HG03025 (cell line): Measurements from ENCODE around the gene P3R3URF.

Source experiments
- ATAC-seq: cut with Tn5 transposase; IDR thresholded peaks from one replicate; pipeline ENCODE4 v1.9.1; 2021; ENCODE audit warnings: mild to moderate bottlenecking, moderate library complexity; ENCODE audit not compliant: unreplicated experiment, low FRiP score

The P3R3URF gene

DNA sequence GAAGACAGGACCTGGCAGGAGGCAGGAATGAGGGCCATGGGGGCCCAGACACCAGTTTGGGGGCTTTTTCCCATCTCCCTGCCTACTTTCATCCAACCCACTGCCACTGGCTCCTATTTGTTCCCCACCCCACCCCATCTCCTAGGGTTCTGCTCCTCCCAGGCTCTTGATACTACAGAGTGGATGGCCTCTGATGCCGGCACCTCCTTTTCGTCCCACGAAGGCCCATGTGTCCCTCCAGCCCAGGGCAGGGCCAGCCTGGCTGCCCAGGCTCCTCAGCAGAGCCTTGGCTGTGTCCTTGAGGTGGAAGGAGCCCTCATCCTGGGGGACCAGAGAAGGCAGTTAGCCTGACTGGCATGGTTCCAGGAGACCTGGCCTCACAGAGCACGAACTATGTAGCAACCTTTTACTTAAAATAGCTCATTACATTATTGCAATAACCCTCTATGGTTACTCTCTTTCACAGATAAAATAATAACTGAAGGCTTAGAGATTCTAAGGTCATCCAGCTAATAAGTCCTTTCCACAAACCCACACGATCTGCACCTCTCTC is 18.4 kb upstream of the P3R3URF start:
- no peak for ATAC-seq

- no peak for ATAC-seq
These were observed 17.8 kb upstream of the P3R3URF start for GRCh38 chr1:46193984-46194570.

GRCh38 chr1:46193285-46193684 is 17.0 kb upstream of the P3R3URF start:
- ATAC-seq, result no peak

- ATAC-seq, result no peak
These were observed 15.9 kb upstream of the P3R3URF start for GRCh38 chr1:46192171-46192570.

- ATAC-seq, result no peak
These were observed 14.9 kb upstream of the P3R3URF start for GRCh38 chr1:46191033-46191701.

GRCh38 chr1:46190539-46190938 is 14.3 kb upstream of the P3R3URF start:
- ATAC-seq, result no peak

DNA sequence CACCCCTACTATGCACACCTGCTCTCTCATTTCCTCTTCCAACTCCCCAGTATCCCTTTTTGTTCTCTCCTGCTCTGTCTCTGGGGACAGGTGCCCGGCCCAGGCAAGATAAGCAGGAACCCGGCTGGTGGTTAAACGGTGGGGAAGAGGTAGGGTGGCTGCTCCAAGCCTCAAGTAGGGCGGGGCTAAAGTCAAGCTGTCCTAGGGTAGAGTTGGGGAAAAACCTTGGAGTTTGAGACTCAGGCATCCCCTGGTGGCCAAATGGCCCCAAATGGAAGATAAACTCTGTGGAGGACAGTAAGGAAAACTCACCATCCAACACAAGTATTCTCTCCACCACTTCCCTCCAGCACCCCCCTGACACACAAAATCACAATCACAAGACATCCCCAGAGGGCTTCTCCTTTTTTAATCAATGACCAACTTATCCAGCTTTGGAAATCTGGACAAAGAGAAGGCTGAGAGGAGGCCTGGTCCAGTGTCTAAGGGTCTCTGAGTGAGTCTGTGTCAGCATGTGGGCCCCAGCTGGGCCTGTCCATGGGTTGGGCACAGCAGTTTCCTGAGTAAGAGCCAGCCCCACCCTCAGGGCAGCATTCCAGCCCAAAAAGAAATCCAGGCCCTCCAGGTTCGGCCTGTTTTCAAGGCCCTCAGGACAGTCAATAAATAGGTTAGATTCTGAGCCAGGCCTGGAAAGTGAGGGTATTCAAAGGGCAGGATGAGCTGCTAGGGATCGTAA is 12.2 kb upstream of the P3R3URF start:
- ATAC-seq, result no peak

GRCh38 chr1:46187106-46187869 is 11.0 kb upstream of the P3R3URF start:
- no peak for ATAC-seq

- no peak for ATAC-seq
These were observed 9.8 kb upstream of the P3R3URF start for GRCh38 chr1:46186076-46186475.

DNA sequence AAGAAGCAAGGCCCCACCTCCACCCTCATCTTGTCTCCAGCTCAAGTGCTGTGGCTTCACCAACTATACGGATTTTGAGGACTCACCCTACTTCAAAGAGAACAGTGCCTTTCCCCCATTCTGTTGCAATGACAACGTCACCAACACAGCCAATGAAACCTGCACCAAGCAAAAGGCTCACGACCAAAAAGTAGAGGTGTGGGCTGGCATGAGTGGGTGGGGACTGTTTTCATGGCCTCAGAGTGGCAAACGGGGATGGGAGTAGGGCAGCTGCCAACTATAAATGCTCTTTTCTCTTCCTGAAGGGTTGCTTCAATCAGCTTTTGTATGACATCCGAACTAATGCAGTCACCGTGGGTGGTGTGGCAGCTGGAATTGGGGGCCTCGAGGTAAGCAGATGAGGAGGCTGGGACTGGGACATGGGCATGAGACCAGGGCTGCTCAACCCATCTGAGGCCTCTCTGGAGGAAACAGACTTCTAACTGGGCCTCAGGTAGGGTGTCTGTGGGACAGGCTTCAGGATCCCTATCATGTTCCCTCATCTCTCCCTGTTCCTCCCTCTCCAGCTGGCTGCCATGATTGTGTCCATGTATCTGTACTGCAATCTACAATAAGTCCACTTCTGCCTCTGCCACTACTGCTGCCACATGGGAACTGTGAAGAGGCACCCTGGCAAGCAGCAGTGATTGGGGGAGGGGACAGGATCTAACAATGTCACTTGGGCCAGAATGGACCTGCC is 8.8 kb upstream of the P3R3URF start:
- ATAC-seq, result no peak

DNA sequence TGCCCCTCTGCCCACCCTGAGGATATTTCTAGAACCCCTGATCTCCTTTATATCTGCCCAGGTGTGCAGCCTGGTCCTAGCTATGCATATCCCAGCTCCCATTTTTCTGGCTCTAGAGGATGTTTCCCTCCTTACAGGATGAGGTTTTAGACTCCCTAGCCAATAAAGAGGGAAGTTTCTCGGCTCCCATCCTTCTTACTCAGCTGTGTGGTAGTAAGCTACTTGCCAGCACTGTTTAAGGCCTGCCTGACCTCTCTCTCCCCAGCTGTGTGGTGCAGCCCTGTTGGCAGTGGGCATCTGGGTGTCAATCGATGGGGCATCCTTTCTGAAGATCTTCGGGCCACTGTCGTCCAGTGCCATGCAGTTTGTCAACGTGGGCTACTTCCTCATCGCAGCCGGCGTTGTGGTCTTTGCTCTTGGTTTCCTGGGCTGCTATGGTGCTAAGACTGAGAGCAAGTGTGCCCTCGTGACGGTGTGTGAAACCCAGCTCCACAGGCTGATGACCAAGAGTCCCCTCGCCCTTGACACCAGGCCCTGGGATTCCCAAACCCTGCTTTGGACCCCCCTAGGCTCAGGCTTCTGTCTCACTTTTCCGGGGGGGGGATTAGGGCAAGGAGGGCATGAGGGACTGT is 7.8 kb upstream of the P3R3URF start:
- no peak for ATAC-seq

GRCh38 chr1:46183079-46183847 is 7.0 kb upstream of the P3R3URF start:
- no peak for ATAC-seq

DNA sequence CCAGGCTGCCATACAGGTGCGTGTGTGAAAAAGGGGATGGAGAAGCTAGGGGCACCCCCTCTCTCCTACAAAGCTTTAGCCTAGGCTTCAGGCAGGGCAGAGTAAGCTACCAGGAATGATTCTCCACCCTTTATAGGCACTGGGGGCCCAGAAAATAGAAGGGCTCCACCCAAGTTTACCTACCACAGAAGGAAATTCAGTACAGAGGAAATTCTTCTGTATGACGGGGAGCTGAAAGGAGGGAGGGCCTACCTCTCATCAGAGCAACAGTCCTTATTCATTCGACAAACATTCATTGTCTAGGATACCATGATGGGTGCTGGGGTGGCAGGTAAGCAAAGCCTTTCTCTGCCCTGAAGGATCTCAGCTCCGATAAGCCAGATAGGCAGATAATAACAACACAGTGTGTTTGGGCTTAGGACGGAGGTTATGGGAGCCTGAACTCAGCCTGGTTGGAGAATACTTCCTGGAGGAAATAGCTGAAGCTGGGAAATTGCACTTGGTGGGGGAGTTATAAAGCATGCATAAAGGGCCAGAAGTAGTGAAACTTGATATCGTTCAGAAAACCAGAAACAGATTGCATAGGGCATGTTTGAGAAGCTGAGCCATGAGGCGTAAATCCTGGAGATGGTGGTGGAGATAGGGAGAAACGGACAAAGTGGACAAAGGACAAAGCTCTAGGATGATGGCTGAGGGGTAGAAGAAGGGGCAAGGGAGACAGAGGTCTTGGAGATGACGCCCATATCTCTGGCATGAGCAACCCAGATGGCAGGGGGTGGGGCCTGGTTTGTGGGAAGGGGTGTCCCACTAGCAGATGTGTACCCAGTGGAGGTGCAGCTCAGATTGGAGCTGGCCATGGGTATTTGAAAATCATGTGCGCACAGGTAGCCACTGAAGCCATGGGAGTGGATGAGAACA is 5.3 kb upstream of the P3R3URF start:
- no peak for ATAC-seq

GRCh38 chr1:46180082-46180616 is 3.9 kb upstream of the P3R3URF start:
- ATAC-seq, result no peak

DNA sequence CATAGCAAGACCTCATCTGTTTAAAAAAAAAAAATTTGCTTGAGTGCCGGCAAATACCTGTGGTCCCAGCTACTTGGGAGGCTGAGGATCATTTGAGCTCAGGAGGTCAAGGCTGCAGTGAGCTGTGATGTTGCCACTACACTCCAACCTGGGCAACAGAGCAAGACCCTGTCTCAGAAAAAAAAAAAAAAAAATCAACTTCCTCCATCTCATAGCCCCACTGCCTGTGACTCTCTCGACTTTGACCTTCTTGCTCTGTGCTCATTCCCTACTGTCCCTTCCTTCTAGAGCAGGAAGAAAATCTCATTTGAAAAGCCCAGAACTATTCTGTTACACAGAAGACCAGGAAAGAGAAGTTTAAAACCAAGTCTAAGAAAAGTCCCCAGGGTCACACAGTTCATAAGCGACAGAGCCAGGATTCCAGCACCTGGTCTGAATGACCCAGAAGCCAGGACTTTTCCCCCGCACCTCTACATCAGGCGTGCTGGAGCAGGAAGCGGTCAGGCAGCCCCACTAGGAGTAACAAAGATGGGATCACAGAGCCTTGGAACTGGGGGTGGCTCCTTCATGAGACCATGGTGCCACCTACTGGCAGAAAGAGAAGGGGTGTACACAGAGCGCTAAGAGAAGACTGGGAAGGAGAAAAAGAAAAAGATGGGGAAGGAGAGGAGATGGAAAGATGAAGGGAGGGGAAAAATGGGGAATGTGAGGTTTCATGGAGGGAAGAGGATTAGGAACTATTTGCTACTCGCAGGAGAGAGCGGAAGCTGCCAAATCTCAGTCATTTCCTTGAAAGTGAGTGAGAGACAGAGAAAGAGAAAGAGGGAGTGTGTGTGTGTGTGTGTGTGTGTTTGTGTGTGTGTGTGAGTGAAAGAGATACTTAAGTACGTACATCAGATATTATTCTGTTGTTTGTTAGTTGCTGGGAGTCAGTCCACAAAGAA is 3.1 kb upstream of the P3R3URF start:
- no peak for ATAC-seq

- ATAC-seq, result no peak
These were observed 1.0 kb downstream of the P3R3URF start for GRCh38 chr1:46175243-46175642.
